OCI-LY7 (cell line): ENCODE measurements around the gene PTRH1. TPM values are rescaled to one million over a fixed set of nuclear protein-coding genes. Genes with fewer than 3 reads are reported as not detected.

Source experiments
- BruUV-seq: library from RNA; stranded (reverse); fragments of 400-500 nt; replicated peaks from 2 replicates; lab custom pipeline; 2021; lab: Mats Ljungman, UMichigan
- CTCF ChIA-PET: fragments of 300-600 bp; sonication (Branson Sonifier 250); formaldehyde crosslinking; loops from one replicate; lab custom pipeline; 2022; ENCODE audit warnings: antibody characterized with exemption; ENCODE audit not compliant: unreplicated experiment; lab: Charles Lee
- POLR2A ChIA-PET: fragments of 300-600 bp; sonication (Branson Sonifier 250); formaldehyde crosslinking; loops from one replicate; lab custom pipeline; 2022; ENCODE audit warnings: antibody characterized with exemption; lab: Charles Lee
- DNase-seq: peaks from one replicate; pipeline ENCODE4 v3.0.0-alpha.2; 2015; ENCODE audit warnings: low spot score
- H2AFZ ChIP-seq: fragments of 200-600 bp; sonication (generic), shearing (Covaris generic); 2 replicates; pipeline ENCODE4 v1.6.1; 2014; ENCODE audit warnings: mild to moderate bottlenecking, antibody characterized with exemption, low read length, moderate library complexity
- H3K27ac ChIP-seq: fragments of 200-600 bp; sonication (generic); 2 replicates; pipeline ENCODE4 v1.5.1; 2014; ENCODE audit warnings: mixed run types, low read depth, mild to moderate bottlenecking, moderate library complexity, low read length, inconsistent platforms; ENCODE audit not compliant: poor library complexity, severe bottlenecking
- H3K36me3 ChIP-seq: fragments of 200-600 bp; sonication (generic); 2 replicates; pipeline ENCODE4 v1.6.1; 2014; ENCODE audit warnings: mild to moderate bottlenecking, antibody characterized with exemption, low read length, moderate library complexity, mixed read lengths; ENCODE audit not compliant: insufficient read depth
- H3K4me1 ChIP-seq: fragments of 200-600 bp; sonication (generic); 2 replicates; pipeline ENCODE4 v1.5.1; 2014; ENCODE audit warnings: mild to moderate bottlenecking, low read length; ENCODE audit not compliant: insufficient read depth, poor library complexity, severe bottlenecking
- H3K4me2 ChIP-seq: fragments of 200-600 bp; sonication (generic); 2 replicates; pipeline ENCODE4 v1.6.1; 2014; ENCODE audit warnings: mild to moderate bottlenecking, low read length
- H3K4me3 ChIP-seq: fragments of 200-600 bp; sonication (generic); 2 replicates; pipeline ENCODE4 v1.5.1; 2014; ENCODE audit warnings: mild to moderate bottlenecking, low read depth, low read length; ENCODE audit not compliant: poor library complexity, severe bottlenecking
- H3K79me2 ChIP-seq: fragments of 200-600 bp; sonication (generic); 2 replicates; pipeline ENCODE4 v1.6.1; 2016; ENCODE audit warnings: low read depth, mild to moderate bottlenecking, low read length, moderate library complexity, mixed read lengths; ENCODE audit not compliant: insufficient read depth
- H3K9me2 ChIP-seq: fragments of 200-600 bp; sonication (generic); 2 replicates; pipeline ENCODE4 v1.6.1; 2016; ENCODE audit warnings: mild to moderate bottlenecking, low read length, mixed read lengths; ENCODE audit not compliant: insufficient read depth
- H3K9me3 ChIP-seq: fragments of 200-600 bp; sonication (generic); 2 replicates; pipeline ENCODE4 v1.6.1; 2014; ENCODE audit warnings: mild to moderate bottlenecking, mixed run types, low read length, mixed read lengths
- H4K20me1 ChIP-seq: fragments of 200-600 bp; sonication (generic); 2 replicates; pipeline ENCODE4 v1.6.1; 2014; ENCODE audit warnings: mild to moderate bottlenecking, antibody characterized with exemption, low read length, moderate library complexity, mixed read lengths; ENCODE audit not compliant: insufficient read depth
- EZH2phosphoT487 ChIP-seq: fragments of 200-600 bp; sonication (generic); IDR thresholded peaks from 2 replicates; pipeline ENCODE4 v1.6.1; 2018; ENCODE audit warnings: low read depth, borderline replicate concordance, mild to moderate bottlenecking, mixed run types, antibody characterized with exemption, low read length, moderate library complexity, mixed read lengths
- intact Hi-C: fragments of 100-400 bp; cut with micrococcal nuclease; formaldehyde crosslinking; loops from one replicate; pipeline ENCODE4 v1.10.0; 2022; ENCODE audit not compliant: unreplicated experiment
- total RNA-seq, 2 experiments: library from RNA; depleted of rRNA in 1 of 2; stranded (reverse); fragments of >200 nt in 1 of 2; shearing (Covaris generic) in 1 of 2; gene quantifications; 2 replicates each; pipeline ENCODE4 v1.2.3, GENCODE V29; 2014 to 2022
- TF ChIP-seq, protein P1 (sequence below): fragments of 200-600 bp; sonication (generic); conservative IDR thresholded peaks from 2 replicates; pipeline ENCODE4 v1.5.1; 2014; ENCODE audit warnings: mild to moderate bottlenecking, antibody characterized with exemption, low read length, moderate library complexity, mixed read lengths

The PTRH1 gene
- total RNA-seq, 2 experiments from 2014 or later: 8.9 to 11.1 TPM

DNA sequence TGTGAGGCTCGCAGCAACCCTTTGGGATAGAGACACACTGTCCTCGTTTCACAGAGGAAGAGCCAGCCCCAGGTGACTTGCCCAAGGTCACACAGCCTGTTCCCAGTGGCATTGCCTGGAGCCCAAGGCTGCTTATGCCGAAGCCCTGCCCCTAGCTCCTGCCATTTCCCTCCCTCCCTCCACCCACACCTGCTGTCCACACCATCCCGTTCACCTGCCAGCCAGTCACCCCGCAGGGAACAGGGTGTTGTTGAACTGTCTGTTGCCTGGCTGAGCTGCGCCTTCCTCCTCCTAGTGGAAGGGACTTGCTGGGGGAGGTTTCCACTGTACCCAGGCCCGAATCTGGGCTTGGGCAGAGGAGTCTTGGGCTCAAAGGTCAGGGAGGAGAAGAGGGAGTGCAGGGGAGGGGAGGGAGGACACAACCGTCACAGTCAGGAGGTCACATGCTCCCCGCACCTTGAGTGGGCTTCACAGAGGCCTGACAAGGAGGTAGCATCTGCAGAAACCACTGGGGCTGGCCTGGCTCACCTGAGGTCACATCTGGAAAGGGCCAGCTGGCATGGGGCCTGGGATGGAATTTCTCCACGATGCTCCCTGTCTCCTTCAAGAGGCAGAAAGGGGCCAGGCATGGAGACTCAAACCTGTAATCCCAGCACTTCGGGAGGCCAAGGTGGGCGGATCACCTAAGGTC lies 6.7 kb upstream of the PTRH1 start:
- Histone ChIP-seq H3K27ac (no peak overlapping the region), H2AFZ (no peak overlapping the region), H3K4me2 (no peak overlapping the region), H3K79me2 (no peaks in the 10 kb centered on the region), H3K4me3 (no peak overlapping the region), H3K9me3 (no peaks in the 10 kb centered on the region), H3K36me3 (no peaks in the 10 kb centered on the region), H3K9me2 (no peaks in the 10 kb centered on the region), H4K20me1 (no peaks in the 10 kb centered on the region), H3K4me1 (peaks cover 11% of the 10 kb centered on the region)
- DNase-seq: no peak
- ChIA-PET CTCF (no interaction called here), POLR2A (interaction anchor here (1.4 kb wide), 1 partner anchor 13 kb away, joined by 3 read pairs; no protein-coding TSS in a partner anchor)
- no TSS peak for BruUV-seq
- TF ChIP-seq, protein P1, sequence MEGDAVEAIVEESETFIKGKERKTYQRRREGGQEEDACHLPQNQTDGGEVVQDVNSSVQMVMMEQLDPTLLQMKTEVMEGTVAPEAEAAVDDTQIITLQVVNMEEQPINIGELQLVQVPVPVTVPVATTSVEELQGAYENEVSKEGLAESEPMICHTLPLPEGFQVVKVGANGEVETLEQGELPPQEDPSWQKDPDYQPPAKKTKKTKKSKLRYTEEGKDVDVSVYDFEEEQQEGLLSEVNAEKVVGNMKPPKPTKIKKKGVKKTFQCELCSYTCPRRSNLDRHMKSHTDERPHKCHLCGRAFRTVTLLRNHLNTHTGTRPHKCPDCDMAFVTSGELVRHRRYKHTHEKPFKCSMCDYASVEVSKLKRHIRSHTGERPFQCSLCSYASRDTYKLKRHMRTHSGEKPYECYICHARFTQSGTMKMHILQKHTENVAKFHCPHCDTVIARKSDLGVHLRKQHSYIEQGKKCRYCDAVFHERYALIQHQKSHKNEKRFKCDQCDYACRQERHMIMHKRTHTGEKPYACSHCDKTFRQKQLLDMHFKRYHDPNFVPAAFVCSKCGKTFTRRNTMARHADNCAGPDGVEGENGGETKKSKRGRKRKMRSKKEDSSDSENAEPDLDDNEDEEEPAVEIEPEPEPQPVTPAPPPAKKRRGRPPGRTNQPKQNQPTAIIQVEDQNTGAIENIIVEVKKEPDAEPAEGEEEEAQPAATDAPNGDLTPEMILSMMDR: no peak
- no peak for TF ChIP-seq EZH2phosphoT487
- intact Hi-C loops: no loop called here

DNA sequence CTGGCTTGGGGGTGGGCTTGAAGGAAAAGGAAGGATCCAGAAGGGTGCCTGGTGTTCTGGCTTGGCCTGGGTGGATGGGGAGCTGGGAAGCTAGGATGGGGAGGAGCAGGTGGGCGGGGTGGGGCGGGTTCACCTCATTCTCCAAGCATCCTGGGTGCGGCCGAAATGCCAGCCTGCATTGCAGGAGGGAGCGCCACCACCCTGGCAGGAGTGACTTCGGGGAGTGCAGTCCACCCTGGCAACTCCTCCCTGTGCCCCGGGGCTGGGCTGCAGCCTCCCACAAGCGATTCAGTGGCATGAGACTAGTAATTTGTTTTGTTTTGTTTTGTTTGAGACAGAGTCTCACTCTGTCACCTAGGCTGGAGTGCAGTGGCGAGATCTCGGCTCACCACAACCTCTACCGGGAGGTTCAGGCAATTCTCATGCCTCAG lies 5.9 kb upstream of the PTRH1 start:
- Histone ChIP-seq H3K4me3 (no peak overlapping the region), H3K36me3 (no peaks in the 10 kb centered on the region), H2AFZ (no peak overlapping the region), H3K4me2 (no peak overlapping the region), H3K4me1 (peaks cover 11% of the 10 kb centered on the region), H3K9me3 (no peaks in the 10 kb centered on the region), H3K27ac (no peak overlapping the region), H4K20me1 (no peaks in the 10 kb centered on the region), H3K79me2 (no peaks in the 10 kb centered on the region), H3K9me2 (no peaks in the 10 kb centered on the region)
- intact Hi-C loops: no loop called here
- TF ChIP-seq, protein P1: no peak
- TF ChIP-seq EZH2phosphoT487: no peak
- BruUV-seq: no TSS peak
- POLR2A ChIA-PET: interaction anchor here (0.6 kb wide), 1 partner anchor 133 kb away, joined by 3 read pairs; no protein-coding TSS in a partner anchor
- CTCF ChIA-PET: no interaction called here
- no peak for DNase-seq

DNA sequence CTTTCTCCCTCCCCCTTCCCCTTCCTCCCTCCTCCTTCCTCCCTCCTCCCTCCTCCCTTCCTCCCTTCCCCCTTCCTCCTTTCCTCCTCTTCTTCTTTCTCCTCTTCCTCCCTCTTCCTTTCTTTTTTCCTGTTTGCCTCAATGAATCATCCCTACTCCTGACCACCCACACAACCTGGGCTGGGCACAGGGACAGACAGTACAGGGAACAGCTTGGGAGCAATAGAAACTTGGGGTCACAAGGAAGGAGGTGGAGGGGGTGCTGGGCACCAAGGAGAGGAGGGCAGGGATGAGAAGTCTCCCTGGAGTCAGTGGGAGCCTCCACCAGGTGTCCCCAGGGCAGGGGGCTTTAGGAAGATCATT lies 5.4 kb upstream of the PTRH1 start:
- Histone ChIP-seq H3K79me2 (no peaks in the 10 kb centered on the region), H3K9me2 (no peaks in the 10 kb centered on the region), H3K27ac (no peak overlapping the region), H3K4me3 (no peak overlapping the region), H3K36me3 (no peaks in the 10 kb centered on the region), H3K9me3 (no peaks in the 10 kb centered on the region), H3K4me2 (no peak overlapping the region), H2AFZ (no peak overlapping the region), H3K4me1 (peaks cover 16% of the 10 kb centered on the region), H4K20me1 (no peaks in the 10 kb centered on the region)
- ChIA-PET POLR2A (no interaction called here), CTCF (no interaction called here)
- no peak for DNase-seq
- TF ChIP-seq, protein P1: no peak
- no peak for TF ChIP-seq EZH2phosphoT487
- BruUV-seq: no TSS peak
- intact Hi-C loops: no loop called here
